K562 (cell line): Measurements from ENCODE around the gene R3HDM2.

Experiments used
- CTCF ChIP-seq, 3 experiments: IDR thresholded peaks in 2 of 3; conservative IDR thresholded peaks in 1 of 3; 2 replicates each; pipeline ENCODE4 v1.5.1; 2011 to 2012; ENCODE audit warnings: low read length in 3 of 3, mild to moderate bottlenecking in 3 of 3, control low read depth in 2 of 3, improper control_type of control experiment in 1 of 3, inconsistent platforms in 1 of 3, low read depth in 1 of 3, mixed read lengths in 1 of 3, moderate library complexity in 1 of 3; ENCODE audit not compliant: insufficient read depth in 2 of 3
- HES1 ChIP-seq: fragments of 450-650 bp; IDR thresholded peaks from 2 replicates; pipeline ENCODE4 v1.6.1; 2016; ENCODE audit warnings: low read depth, mild to moderate bottlenecking, moderate library complexity
- JUND ChIP-seq, 2 experiments: IDR thresholded peaks; 2 replicates in 1 of 2; 3 replicates in 1 of 2; pipeline ENCODE4 v1.6.1; 2011; ENCODE audit warnings: borderline replicate concordance in 2 of 2, low read depth in 2 of 2, low read length in 2 of 2, improper control_type of control experiment in 1 of 2, missing biosample characterization in 1 of 2, missing genetic modification characterization in 1 of 2, missing genetic modification reagents in 1 of 2
- MYC ChIP-seq, 2 experiments: fragments of 250-450 bp in 1 of 2; sonication (Bioruptor Pico) in 1 of 2; IDR thresholded peaks; 2 replicates each; pipeline versions ENCODE4 v1.5.1 to v1.6.1; 2012 to 2021; ENCODE audit warnings: low read depth in 2 of 2, borderline replicate concordance in 1 of 2, improper control_type of control experiment in 1 of 2, low read length in 1 of 2, mild to moderate bottlenecking in 1 of 2, moderate library complexity in 1 of 2
- NR2C2 ChIP-seq, 2 experiments: fragments of 200-800 bp in 1 of 2; sonication (Bioruptor generic) in 1 of 2; sonication (generic) in 1 of 2; formaldehyde crosslinking in 1 of 2; IDR thresholded peaks; 2 replicates each; pipeline versions ENCODE4 v1.6.1 to v1.8.0; 2016 to 2022; ENCODE audit warnings: mild to moderate bottlenecking in 1 of 2, missing compliant biosample characterization in 1 of 2, missing genetic modification characterization in 1 of 2, missing genetic modification reagents in 1 of 2
- RAD51 ChIP-seq: fragments of 450-650 bp; IDR thresholded peaks from 2 replicates; pipeline ENCODE4 v1.7.1; 2016; ENCODE audit warnings: low read depth, mild to moderate bottlenecking, borderline replicate concordance

- TF ChIP-seq MYC (IDR thresholded peaks at IDR 0.05; ENCODE audit: low read depth, low read length) (no peak), MYC (CRISPR knock-in tag; IDR thresholded peaks at IDR 0.05; ENCODE audit: borderline replicate concordance, low read depth) (no peak), CTCF (IDR thresholded peaks at IDR 0.05 in 2 of 3, conservative IDR thresholded peaks at IDR 0.05 in 1 of 3; ENCODE audit: insufficient read depth in 2 of 3, low read depth in 1 of 3, low read length in 3 of 3) (no peak), RAD51 (no peak), HES1 (no peak), JUND (IDR thresholded peaks at IDR 0.05; ENCODE audit: borderline replicate concordance, low read depth, low read length) (no peak), JUND (tag; IDR thresholded peaks at IDR 0.05; ENCODE audit: borderline replicate concordance, low read depth, low read length) (no peak), NR2C2 (CRISPR knock-in tag; IDR thresholded peaks at IDR 0.05) (no peak), NR2C2 (tag; IDR thresholded peaks at IDR 0.05) (no peak)
Observed at GRCh38 chr12:57473392-57473791, 42.5 kb upstream of the R3HDM2 start.
